ENCODE results near the gene FOXJ1. TPM values are rescaled to one million over a fixed set of nuclear protein-coding genes. Genes with fewer than 3 reads are reported as not detected.

FOXJ1 gene
- total and polyA plus RNA-seq, 4 donors: under 0.01 to 1.5 TPM; not detected in 2

DNA sequence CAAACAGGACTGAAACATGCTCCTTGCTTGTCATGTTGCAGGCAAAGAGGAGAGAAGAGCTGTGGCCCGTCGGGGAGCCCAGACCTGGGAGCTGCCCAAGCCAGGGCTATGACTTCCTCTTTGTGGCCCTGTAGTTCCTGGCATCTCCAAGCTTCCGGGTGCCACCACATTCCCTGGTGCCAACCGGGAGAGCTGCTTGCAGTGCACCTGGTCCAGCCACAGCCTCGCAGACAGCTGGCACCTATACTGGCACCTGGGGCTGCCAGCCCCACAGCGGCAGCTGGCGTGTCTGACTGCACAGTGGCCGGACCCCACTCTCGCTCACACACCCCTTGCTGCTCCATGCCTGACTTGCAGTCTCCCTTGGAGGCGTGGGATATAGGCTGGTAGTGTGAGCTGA lies 37.1 kb upstream of the FOXJ1 start (continued):
- TF ChIP-seq GABPA (IDR thresholded peaks at IDR 0.05 in 1 of 2, conservative IDR thresholded peaks at IDR 0.05 in 1 of 2): no peak

- 95% methylated on average over 34 of the region's 34 CpGs for WGBS
- peaks cover 0 to 2% (median 0%) of the 10 kb centered on the region in 4 donors for H3K36me3 ChIP-seq (ENCODE audit: control insufficient read depth in 4 of 4, insufficient read depth in 3 of 4, low read depth in 1 of 4, low read length in 3 of 4)
- TF ChIP-seq HNF4G (IDR thresholded peaks at IDR 0.05): no peak
- no peak for TF ChIP-seq SP1 (IDR thresholded peaks at IDR 0.05)
- TF ChIP-seq JUND (IDR thresholded peaks at IDR 0.05): no peak
- TF ChIP-seq, protein P1, sequence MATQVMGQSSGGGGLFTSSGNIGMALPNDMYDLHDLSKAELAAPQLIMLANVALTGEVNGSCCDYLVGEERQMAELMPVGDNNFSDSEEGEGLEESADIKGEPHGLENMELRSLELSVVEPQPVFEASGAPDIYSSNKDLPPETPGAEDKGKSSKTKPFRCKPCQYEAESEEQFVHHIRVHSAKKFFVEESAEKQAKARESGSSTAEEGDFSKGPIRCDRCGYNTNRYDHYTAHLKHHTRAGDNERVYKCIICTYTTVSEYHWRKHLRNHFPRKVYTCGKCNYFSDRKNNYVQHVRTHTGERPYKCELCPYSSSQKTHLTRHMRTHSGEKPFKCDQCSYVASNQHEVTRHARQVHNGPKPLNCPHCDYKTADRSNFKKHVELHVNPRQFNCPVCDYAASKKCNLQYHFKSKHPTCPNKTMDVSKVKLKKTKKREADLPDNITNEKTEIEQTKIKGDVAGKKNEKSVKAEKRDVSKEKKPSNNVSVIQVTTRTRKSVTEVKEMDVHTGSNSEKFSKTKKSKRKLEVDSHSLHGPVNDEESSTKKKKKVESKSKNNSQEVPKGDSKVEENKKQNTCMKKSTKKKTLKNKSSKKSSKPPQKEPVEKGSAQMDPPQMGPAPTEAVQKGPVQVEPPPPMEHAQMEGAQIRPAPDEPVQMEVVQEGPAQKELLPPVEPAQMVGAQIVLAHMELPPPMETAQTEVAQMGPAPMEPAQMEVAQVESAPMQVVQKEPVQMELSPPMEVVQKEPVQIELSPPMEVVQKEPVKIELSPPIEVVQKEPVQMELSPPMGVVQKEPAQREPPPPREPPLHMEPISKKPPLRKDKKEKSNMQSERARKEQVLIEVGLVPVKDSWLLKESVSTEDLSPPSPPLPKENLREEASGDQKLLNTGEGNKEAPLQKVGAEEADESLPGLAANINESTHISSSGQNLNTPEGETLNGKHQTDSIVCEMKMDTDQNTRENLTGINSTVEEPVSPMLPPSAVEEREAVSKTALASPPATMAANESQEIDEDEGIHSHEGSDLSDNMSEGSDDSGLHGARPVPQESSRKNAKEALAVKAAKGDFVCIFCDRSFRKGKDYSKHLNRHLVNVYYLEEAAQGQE (IDR thresholded peaks at IDR 0.05): no peak
- TF ChIP-seq HNF4A (conservative IDR thresholded peaks at IDR 0.05): no peak
- TF ChIP-seq FOXA2 (IDR thresholded peaks at IDR 0.05): no peak
- DNase-seq (ENCODE audit: low spot score): no peak
- H3K27ac ChIP-seq (ENCODE audit: low read depth in 1 of 2, low read length in 2 of 2): no peak overlapping the region
- no peaks in the 10 kb centered on the region for H3K9me3 ChIP-seq (ENCODE audit: control insufficient read depth in 4 of 4, low read length in 3 of 4)
- no peak overlapping the region for H3K9ac ChIP-seq (ENCODE audit: low read depth in 1 of 2, low read length in 2 of 2)
- no peak overlapping the region for H3K4me3 ChIP-seq (ENCODE audit: low read depth in 1 of 3, low read length in 3 of 3)
- no peaks in the 10 kb centered on the region for H3K27me3 ChIP-seq (ENCODE audit: control insufficient read depth in 4 of 4, insufficient read depth in 4 of 4, low read length in 3 of 4)
- peaks cover 0 to 1% (median under 1%) of the 10 kb centered on the region in 4 donors for H3K4me1 ChIP-seq (ENCODE audit: control insufficient read depth in 4 of 4, insufficient read depth in 4 of 4, low read length in 3 of 4)
These were observed 35.9 kb upstream of the FOXJ1 start for GRCh38 chr17:76176701-76177574.

GRCh38 chr17:76174037-76174436 lies 33.0 kb upstream of the FOXJ1 start:
- no peak overlapping the region for H3K27ac ChIP-seq (ENCODE audit: low read depth in 1 of 2, low read length in 2 of 2)
- H3K9me3 ChIP-seq (ENCODE audit: control insufficient read depth in 4 of 4, low read length in 3 of 4): no peaks in the 10 kb centered on the region
- H3K9ac ChIP-seq (ENCODE audit: low read depth in 1 of 2, low read length in 2 of 2): no peak overlapping the region
- 52% methylated on average over 9 of the region's 9 CpGs for WGBS
- no peak overlapping the region for H3K4me3 ChIP-seq (ENCODE audit: low read depth in 1 of 3, low read length in 3 of 3)
- no peaks in the 10 kb centered on the region for H3K27me3 ChIP-seq (ENCODE audit: control insufficient read depth in 4 of 4, insufficient read depth in 4 of 4, low read length in 3 of 4)
- DNase-seq (ENCODE audit: low spot score): no peak
- H3K4me1 ChIP-seq (ENCODE audit: control insufficient read depth in 4 of 4, insufficient read depth in 4 of 4, low read length in 3 of 4): no peaks in the 10 kb centered on the region
- TF ChIP-seq, protein P2, sequence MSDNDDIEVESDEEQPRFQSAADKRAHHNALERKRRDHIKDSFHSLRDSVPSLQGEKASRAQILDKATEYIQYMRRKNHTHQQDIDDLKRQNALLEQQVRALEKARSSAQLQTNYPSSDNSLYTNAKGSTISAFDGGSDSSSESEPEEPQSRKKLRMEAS (IDR thresholded peaks at IDR 0.05): no peak
- TF ChIP-seq GABPA (IDR thresholded peaks at IDR 0.05 in 1 of 2, conservative IDR thresholded peaks at IDR 0.05 in 1 of 2) (no peak), HNF4G (IDR thresholded peaks at IDR 0.05) (no peak), FOXA2 (IDR thresholded peaks at IDR 0.05) (no peak), FOXA1 (IDR thresholded peaks at IDR 0.05) (no peak)
- TF ChIP-seq, protein P3, sequence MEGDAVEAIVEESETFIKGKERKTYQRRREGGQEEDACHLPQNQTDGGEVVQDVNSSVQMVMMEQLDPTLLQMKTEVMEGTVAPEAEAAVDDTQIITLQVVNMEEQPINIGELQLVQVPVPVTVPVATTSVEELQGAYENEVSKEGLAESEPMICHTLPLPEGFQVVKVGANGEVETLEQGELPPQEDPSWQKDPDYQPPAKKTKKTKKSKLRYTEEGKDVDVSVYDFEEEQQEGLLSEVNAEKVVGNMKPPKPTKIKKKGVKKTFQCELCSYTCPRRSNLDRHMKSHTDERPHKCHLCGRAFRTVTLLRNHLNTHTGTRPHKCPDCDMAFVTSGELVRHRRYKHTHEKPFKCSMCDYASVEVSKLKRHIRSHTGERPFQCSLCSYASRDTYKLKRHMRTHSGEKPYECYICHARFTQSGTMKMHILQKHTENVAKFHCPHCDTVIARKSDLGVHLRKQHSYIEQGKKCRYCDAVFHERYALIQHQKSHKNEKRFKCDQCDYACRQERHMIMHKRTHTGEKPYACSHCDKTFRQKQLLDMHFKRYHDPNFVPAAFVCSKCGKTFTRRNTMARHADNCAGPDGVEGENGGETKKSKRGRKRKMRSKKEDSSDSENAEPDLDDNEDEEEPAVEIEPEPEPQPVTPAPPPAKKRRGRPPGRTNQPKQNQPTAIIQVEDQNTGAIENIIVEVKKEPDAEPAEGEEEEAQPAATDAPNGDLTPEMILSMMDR (IDR thresholded peaks at IDR 0.05; ENCODE audit: low read depth, low read length, missing input control): no peak
- H3K36me3 ChIP-seq (ENCODE audit: control insufficient read depth in 4 of 4, insufficient read depth in 3 of 4, low read depth in 1 of 4, low read length in 3 of 4): peaks cover 0 to 2% (median 0%) of the 10 kb centered on the region in 4 donors
